A549 treated with CpdA at 1 μM for 4 hours (cell line): ENCODE results near the gene UFL1. TPM values are rescaled to one million over a fixed set of nuclear protein-coding genes. Genes with fewer than 3 reads are reported as not detected.

Experiments
- total RNA-seq: library from RNA; stranded (reverse); fragments of 200-300 nt; extraction: Qiagen RNA extraction; gene quantifications from 5 replicates; pipeline ENCODE4 v1.2.3, GENCODE V29; 2022; ENCODE audit warnings: low read depth

UFL1 gene
- 6.7 to 12.3 TPM (median 8.5 TPM) in 5 replicates for total RNA-seq

GRCh38 chr6:96521644-96522464 lies at the start of gene UFL1:
Gene UFL1 (plus strand): TSS chr6:96521806. CDS start chr6:96521874, 68 bp downstream.

GRCh38 chr6:96562886-96563285 lies 41.3 kb downstream of the UFL1 start, which contains the start of gene FHL5:
Gene FHL5 (plus strand): TSS chr6:96563128. CDS start chr6:96603614, 40,486 bp downstream.

Other genes with a start within 250 kb of the UFL1 start
- not detected in 5 replicates for gene FHL5, start 41.3 kb downstream of the UFL1 start, total RNA-seq